Measurements from ENCODE around the gene SLC19A1.
A peak's percentile ranks its signal among the peaks of the same experiment; 100 is the strongest.

SLC19A1 gene

DNA sequence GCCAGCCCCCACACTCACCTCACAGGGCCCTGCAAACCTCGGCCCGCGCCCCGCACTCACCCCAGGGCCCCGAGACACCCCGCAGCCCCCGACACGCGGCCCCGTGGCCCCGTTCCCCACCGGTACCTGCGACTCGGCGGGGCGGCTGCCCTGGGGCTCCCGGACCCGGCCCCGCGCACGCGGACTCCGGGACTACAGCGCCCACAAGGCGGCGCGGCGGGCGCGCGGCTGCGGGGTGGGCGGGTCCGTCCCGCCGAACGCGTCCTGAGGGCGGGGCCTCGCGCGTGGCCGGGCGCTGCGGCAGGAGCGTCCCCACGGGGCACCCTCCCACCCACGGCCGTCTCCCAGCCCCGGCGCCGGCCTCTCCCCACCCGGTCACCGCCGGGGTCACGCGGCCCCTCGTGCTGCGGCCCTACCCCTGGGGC, at the start of gene SLC19A1:
Gene SLC19A1, minus strand, starts transcription at position 199 of the 425 bp plus-strand sequence. CDS start 4,481 bp downstream, outside the sequence.
- peak; percentile 26 for DNase-seq

DNA sequence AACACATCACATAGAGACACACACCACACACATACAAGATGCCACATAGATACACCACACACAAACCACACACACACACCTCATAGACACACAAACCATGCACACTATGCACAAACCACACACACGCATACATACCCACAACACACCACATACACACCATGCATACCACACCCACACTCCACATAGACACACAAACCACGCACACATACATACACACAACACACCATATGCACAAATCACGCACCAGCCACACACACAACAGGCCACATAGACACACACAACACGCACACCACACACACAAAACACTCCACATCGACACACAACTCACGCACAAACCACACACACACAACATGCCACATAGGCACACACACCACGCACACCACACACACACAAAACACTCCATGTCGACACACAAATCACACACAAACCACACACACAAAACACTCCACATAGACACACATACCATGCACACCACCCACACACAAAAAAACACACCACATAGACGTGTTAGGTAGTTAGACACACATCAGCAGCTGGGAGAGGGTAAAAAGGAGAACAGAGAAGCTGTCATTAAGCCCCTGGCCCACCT, 49.5 kb upstream of the SLC19A1 start:
- DNase-seq, result no peak

DNA sequence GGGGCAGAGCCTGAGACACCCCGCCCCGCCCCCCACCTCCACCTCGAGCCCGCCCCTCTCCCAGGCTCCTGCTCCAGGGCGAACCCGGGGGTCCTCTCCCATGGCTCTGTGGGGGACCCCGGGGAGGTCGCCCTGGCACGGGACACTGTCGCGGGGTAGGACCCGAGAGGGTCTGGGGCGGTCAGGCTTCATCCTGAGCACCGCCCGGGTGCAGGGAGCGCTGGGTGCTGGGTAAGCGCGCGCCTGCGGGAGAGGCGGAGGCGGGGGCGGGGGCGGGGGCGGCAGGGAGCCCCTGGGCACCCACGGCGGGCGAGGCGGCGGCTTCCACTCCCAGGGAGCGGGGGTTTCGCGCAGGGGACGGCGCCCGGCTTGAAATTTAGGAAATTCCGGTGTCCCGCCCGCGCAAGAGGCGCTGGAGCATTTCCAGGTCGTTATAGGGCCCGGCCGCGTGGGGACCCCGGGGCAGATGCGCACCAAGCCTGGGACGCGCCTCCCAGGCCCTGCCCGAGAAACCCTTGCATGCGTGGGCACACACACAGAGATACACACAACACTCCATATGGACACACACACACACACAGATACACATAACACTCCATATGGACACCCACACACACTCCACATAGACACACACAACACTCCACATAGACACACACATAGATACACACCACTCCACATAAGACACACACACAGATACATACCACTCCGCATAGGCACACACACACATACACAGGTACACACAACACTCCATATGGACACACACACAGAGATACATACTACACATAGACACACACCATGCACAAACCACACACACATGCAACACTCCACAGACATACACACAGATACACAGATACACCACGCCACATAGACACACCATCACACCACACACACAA, 48.7 kb upstream of the SLC19A1 start:
- no peak for DNase-seq

DNA sequence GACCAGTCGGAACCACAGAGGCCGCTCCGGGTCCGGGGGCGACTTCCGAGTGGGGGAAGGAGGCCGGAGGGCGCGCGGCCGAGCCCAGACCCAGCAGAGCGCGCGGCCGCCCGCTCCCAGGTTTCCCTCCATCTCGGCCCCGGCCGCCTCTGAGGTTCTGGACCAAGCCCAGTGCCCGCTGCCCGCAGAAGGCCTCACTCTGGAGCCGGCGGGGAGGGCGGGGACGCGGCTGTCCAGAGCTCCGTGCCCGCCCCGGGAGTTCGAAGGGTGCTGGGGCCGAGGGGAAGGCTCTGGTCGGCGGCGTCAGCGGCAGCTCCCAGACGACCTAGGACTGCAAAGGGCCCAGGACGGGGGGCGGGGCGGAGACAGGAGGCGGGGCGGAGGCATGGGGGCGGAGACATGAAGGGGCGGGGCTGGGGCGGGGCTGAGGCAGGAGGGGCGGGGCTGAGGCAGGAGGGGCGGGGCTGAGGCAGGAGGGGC, 48.0 kb upstream of the SLC19A1 start:
- DNase-seq, result no peak

DNA sequence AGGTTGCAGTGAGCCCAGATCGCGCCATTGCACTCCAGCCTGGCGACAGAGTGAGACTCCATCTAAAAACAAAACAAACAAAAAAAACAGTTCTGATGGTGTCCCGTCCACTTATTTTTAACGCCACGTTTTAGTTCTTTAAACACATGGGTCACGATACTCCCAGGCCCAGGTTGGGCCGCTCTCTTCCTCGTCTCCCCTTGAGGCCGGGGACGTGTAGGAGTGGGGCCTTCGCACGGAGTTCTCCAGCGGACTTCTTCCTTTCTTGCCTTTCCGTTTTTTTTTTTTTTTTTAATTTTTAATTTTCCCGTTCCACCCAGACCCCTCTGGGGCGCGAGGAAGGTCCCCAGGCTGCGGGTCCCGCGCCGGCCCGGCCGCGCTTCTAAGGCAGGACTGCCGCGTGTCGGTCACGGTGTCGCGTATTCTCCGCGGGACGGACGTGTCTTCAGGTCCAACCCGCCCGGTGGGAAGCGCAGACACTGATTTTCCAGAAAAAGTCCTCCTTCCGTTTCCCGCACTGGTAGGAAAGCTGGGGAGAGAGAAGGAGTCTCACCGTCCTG, 47.5 kb upstream of the SLC19A1 start:
- DNase-seq, result no peak

DNA sequence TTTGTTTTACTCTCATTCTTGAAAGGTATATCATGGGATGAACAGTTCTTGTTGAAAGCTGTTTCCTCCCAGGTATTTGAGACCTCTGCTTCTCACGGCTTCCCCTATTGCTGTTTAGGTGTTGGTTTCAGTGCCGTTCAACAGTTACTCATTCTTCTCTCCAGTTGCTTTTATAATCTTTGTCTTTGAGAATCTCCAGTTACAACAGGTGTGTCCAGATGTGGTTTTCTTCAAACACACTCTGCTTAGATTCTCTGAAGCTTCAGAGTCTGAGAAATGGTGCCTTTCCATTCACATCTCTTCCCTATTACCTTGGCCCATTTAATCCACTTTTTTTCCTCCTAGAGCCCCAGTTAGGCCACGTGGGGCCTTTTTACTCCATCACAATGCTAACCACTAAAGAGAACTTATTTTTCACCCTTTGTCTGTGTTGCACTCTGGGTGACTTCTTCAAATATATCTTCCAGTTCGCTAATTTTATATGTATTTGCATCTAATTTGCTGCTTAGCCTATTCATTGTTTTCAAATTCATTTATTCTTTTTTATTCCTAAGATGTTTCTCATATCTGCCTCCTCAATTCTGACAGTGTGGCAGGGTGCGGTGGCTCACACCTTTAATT, 46.7 kb upstream of the SLC19A1 start:
- no peak for DNase-seq

DNA sequence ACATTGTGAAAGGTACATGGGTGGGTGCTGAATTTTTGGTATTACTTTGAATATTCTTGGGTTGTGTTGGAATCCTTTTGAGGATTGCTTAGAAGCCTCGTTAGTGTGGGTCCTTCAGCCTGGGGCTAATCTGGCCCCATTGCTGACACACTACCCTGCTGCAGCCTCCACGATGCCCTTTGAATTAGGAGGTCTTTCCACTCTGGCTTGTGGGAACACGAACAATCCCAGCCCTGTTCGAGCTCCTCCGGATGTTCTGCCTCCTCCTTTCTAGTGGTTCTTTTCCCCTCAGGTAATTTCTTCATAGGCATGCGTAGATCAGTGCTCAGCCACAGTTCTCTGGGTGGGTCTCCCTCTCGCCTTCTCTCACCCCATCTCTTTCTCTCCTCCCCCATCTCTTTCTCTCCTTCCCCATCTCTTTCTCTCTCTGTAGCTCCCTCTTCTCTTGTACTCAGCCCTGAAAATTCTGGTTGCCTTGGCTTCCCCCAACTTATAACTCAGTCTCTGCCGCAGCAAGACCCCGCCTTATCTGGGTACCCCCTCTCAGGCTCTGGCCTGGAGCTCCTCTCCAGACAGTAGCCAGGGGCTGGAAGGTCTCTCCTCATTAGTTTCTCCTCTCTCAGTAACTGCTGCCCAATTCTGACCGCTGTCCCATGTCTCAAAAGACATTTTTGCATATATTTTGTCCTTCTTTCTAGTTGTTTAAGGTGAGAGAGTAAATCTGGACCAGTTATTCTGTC, 46.0 kb upstream of the SLC19A1 start:
- no peak for DNase-seq

DNA sequence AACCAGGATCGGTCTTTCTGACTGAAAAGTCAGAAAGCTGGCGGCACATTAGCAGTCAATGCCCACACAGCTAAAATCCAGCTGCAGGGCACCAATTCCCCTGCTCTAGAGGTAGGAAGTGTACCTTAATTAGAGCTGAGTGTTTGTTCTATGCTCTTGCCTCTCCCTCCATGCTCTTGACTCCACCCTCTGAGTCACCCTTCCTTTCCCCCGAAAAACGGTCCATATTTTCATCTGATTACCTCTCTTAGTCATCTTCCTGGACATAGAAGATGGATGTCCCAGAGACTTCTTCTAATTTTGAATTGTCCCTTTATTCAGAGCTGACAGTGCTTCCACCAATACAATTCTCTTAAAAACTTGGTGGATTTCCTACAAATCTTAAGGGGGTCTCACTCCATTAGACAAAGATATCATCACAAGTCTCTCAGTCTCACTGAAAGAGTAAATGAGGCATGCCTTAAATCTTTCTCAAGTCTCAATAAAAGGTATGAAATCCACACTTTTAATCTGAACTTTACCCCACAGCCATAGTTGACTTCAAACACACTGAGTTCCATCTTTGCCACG, 44.1 kb upstream of the SLC19A1 start:
- DNase-seq, result no peak

DNA sequence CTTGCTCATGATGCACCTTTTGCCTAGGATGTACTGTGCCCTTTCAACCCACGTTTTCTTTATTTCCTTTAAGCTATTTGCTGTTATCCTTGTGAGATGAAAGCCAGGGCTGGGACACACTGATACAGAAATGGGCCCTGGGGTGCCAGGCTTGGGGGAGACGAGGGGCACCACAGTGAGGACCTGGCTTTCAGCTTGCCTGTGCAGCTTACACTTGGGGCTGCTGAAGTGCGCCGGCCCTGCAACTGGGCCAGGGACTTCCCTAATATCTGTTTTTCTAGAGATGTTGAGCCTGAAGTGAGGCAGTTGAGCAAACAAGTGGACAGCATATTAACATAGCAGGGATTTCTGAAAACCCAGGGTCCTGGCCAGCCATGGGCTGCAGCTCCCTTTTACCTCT, 42.5 kb upstream of the SLC19A1 start:
- DNase-seq, result no peak

DNA sequence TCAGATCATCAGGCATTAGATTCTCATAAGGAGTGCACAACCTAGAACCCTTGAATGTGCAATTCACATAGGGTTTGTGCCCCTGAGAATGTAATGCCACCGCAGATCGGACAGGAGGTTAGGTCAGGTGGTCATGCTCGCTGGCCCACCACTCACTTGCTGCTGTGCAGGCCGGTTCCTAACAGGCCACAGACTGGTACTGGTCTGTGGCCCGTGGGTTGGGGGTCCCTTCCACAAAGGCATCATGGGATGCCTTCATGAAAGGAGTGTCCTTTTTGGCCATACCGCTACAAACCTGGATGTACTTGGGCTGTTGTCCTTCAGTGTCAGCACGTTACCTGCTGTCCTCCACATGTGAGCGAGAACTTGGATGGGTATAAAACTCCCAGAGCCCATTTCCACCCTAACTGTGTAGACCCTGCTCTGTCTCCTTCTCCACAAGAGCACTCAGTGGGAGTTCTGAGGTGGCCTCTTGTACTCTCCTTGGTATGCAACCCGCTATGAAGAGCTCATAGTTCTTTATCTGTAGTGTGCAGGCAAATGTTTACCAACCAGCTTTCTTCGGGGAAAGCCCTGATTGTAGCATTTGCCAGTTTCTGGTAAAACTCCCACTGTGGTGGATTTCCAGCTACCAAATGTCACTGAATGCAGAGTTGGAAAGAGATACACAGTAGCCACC, 41.7 kb upstream of the SLC19A1 start:
- no peak for DNase-seq

DNA sequence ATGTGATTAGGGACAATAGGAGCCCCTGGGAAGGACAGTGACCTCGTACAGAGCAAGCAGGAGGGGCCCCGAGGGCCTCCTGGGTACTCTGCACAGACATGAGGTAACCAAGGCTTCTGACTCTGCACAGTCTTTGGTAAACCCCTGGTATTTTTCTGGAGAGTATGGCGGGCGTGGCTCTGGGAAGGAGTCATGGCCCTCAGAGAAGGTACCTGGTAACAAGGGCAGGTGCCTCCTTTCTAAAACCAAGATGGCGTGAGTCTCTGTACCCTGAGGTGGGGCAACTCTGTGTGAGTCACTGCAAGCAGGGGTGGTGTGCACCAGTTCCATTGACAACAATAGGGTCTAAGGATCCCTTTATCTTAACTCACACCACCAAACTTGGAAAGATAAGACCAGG, 39.9 kb upstream of the SLC19A1 start:
- DNase-seq, result no peak

DNA sequence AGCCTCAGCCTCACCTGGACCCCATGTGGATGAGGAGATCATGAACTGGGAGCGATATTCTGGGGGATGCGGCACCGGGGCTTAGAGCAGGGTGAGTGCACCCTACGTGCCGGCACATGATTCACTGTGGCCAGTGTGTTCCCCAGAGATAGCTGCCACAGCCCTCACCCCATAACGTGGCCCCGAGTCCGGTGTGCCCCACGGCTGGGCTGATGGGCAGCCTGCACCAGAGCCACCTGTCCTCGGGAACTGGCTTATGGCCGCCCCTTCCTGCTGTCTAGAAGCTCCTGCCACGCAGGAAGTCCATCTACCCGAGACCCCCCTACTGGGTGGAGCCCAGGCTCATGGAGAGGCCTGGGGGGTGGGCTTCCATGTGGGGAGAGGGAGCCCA, 39.1 kb upstream of the SLC19A1 start:
- DNase-seq, result no peak

DNA sequence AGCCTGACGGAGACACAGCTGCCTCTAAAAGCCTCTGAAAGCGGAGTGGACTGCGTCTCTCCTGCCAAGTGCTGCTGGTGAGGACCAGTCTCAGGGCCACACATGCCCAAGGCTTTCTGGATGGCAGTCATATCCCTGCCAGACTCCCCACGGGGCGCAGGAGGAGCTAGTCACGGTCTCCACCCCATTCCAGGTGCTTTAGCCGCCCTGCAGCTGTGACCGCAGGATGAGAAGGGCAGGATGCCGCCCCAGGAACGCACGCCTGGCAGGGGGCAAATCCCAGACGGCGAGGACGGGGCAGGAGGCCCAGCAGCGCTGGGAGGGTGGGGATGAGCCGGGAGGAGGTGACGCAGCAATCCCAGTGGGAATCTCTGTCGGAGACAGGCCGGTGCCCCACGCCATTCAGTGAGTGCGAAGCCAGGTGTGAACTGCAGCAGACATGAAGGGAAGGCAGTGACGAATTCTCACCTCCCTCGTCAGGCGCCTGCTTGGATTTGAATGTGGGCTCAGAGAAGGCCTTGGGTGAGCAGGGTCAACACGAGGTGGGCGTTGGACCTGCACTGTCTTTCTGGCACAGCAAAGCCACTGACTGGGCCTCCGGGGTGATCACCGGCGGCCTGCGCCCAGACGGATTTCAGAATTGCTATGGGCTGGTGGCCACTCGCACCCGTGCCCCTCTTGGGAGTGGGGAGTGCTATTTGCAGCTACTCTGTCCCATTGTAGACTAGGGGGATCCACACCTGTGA, 38.5 kb upstream of the SLC19A1 start:
- no peak for DNase-seq

DNA sequence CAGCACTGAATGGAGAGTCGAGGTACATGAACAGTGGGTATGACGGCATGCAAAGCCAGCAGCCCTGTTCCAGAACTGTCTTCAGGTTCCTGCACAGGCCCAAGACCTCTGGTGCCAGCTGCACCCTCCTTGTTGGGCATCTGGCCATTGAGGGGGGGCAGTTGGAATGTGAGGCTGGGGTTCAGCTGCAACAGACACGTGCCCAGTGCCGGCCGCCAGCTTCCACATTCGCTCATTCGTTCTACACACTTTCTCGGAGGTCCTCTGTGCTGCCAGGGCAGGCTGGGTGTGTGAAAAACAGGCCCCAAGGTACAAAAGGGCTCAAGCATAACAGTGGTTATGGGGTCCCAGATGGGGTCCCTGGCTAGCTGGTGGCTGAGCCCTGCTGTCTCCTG, 37.9 kb upstream of the SLC19A1 start:
- no peak for DNase-seq

DNA sequence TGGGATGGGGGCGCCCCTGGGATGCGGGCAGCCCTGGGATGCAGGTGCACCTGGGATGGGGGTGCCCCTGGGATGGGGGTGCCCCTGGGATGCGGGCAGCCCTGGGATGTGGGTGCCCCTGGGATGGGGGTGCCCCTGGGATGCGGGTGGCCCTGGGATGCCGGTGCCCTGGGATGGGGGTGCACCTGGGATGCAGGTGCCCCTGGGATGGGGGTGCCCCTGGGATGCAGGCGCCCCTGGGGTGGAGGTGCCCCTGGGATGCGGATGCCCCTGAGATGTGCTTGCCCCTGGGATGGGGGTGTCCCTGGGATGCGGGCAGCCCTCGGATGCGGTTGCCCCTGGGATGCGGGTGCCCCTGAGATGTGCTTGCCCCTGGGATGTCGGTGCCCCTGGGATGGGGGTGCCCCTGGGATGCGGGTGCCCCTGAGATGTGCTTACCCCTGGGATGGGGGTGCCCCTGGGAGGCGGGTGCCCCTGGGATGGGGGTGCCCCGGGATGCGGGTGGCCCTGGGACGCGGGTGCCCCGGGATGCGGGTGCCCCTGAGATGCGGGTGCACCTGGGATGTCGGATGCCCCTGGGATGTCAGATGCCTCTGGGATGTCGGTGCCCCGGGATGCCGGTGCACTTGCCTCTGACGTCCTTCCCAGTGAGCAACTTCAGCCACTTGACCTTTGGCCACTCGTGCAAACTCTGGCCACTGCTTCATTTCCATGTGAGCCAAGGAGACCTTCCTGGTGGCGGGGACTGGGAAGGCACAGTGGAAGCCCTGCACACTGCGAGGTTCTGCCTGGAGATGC, 37.3 kb upstream of the SLC19A1 start:
- no peak for DNase-seq

DNA sequence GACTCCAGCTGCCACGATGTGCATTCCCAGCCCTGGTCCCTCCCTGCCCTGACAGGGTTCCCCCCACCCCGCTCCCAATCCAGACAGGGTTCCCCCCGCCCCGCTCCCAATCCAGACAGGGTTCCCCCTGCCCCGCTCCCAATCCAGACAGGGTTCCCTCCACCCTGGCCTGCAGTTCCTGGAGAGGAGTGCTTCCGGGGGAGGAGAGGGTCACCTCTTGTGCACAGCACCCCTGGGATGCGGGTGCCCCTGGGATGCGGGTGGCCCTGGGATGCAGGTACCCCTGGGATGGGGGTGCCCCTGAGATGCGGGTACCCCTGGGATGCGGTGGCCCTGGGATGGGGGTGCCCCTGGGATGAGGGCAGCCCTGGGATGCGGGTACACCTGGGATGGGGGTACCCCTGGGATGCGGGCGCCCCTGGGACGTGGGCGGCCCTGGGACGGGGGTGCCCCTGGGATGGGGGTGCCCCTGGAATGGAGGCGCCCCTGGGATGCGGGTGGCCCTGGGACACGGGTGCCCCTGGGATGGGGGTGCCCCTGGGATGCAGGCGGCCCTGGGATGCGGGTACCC, 36.7 kb upstream of the SLC19A1 start:
- DNase-seq, result no peak

DNA sequence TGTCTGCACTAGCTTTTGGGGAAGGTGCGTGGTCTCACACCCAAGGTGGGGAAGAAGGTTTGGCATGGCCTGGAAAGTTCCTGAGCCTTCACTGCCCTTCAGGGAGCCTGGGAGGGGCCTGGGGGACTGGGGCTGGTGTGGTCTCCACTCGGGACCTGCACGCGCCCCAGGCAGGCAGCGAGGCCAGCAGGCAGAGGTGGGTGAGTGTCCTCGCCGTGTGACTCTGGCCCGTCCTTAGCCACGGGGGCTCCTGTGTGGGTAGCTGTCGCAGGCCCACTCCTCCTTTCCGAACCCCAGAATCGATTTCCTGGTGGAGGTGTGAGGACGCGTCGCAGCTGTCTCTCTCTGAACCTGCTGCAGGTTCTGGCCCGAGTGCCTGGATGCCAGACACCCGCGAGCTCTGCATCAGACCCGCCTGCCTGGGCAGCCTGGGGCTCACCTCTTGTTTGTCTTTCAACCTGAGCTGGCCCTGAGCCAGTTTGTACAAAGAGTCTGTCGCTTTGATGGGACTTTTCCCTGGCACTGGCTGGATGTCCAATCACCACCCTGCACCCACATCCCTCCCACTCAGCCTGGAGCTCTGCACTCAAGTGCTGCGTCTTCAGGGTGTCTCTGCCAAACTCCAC, 36.0 kb upstream of the SLC19A1 start:
- DNase-seq, result no peak

DNA sequence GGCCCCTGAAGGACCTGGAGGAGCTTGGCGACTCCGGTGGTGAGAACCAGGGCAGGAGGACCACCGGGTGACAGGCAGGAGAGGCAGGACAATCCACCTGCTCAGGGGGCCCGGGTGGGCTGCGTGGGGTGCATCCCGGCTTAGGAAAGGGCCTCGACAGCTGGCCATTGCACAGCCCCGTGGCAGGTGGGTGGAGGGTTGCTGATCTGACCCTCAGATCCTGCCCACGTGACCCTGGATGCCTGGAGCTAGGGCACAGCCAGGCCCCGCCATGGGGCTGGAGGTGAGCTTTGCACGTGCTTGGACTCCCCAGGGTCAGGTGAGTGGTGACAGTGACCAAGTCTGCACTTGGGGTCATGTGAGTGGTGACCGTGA, 35.5 kb upstream of the SLC19A1 start:
- no peak for DNase-seq

Data from MV-4-11 (cell line).